Ishikawa (cell line): Measurements from ENCODE around the gene PGAM5.

Experiments
- CEBPB ChIP-seq: IDR thresholded peaks from 2 replicates; pipeline ENCODE4 v1.6.1; 2012
- CREB1 ChIP-seq: IDR thresholded peaks from 2 replicates; pipeline ENCODE4 v1.6.1; 2012; ENCODE audit warnings: low read depth
- EP300 ChIP-seq: IDR thresholded peaks from 2 replicates; pipeline ENCODE4 v1.6.1; 2012; ENCODE audit warnings: borderline replicate concordance
- TCF12 ChIP-seq: IDR thresholded peaks from 2 replicates; pipeline ENCODE4 v1.6.1; 2012; ENCODE audit warnings: low read depth
- TEAD4 ChIP-seq: IDR thresholded peaks from 2 replicates; pipeline ENCODE4 v1.6.1; 2012

DNA sequence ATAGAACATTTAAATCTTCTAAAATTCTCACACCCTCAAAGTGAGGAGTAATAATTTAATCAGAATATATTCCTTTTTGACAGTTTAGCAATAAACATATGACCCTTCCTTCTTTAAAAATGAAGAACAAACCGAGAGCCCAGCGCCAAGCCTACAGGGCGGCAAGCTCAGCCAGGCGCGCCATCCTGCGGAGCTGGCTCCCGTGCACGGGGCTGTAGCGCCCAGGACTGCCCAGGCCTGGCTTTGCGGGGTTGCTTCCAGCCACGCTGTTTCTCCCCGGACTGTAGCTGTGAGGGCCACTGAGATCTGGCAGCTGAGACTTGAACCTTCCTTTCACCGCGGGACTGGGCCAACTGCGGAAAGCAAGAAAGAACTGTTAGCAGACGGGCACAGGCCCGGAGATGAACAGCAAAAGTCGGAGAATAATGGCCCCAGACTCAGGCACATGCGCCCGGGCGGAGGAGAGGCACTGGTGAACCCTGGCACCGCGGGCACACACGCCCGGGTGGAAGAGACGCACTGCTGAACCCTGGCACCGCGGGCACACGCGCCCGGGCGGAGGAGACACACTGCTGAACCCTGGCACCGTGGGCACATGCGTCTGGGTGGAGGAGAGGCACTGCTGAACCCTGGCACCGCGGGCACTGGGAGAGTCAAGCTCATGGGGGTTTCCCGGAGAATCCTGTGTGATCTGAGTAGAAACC is 16.6 kb downstream of the PGAM5 start:
- TF ChIP-seq CREB1: no peak
- TF ChIP-seq EP300: no peak
- no peak for TF ChIP-seq CEBPB
- TF ChIP-seq TCF12: no peak
- TF ChIP-seq TEAD4: no peak
